GM12878 (cell line): ENCODE results near the gene POLN. TPM values are rescaled to one million over a fixed set of nuclear protein-coding genes. Genes with fewer than 3 reads are reported as not detected.

Source experiments
- ATAC-seq: fragments of 200-7000 bp; cut with Tn5 transposase; 3 replicates; pipeline ENCODE4 v1.9.1; 2020; ENCODE audit warnings: mild to moderate bottlenecking, moderate library complexity
- BruUV-seq: library from RNA; stranded (reverse); fragments of 400-500 nt; replicated peaks from 2 replicates; lab custom pipeline; 2021; lab: Mats Ljungman, UMichigan
- CTCF ChIA-PET: fragments of 300-600 bp; sonication (Branson Sonifier 250); formaldehyde crosslinking; extraction: SDS; loops from one replicate; lab custom pipeline; 2021; ENCODE audit warnings: inconsistent platforms; lab: Yijun Ruan, JAX
- POLR2A ChIA-PET: fragments of 350-600 bp; formaldehyde crosslinking; extraction: SDS; loops from one replicate; lab custom pipeline; 2021; ENCODE audit warnings: inconsistent platforms; lab: Charles Lee
- RAD21 ChIA-PET: fragments of 300-600 bp; sonication (Branson Sonifier 250); formaldehyde crosslinking; loops from one replicate; lab custom pipeline; 2023; ENCODE audit warnings: antibody characterized with exemption; ENCODE audit not compliant: unreplicated experiment; lab: Charles Lee
- SMC1A ChIA-PET: fragments of 300-600 bp; sonication (Branson Sonifier 250); formaldehyde crosslinking; loops from one replicate; lab custom pipeline; 2023; ENCODE audit not compliant: unreplicated experiment, uncharacterized antibody; lab: Charles Lee
- DNase-seq: peaks from one replicate; pipeline ENCODE4 v3.0.0-alpha.2; 2011; ENCODE audit warnings: low read depth, low spot score
- FAIRE-seq: peaks from 3 replicates; lab custom pipeline; 2011; peaks lifted over from hg19 to GRCh38; lab: Jason Lieb, UNC
- H2AFZ ChIP-seq: 2 replicates; pipeline ENCODE4 v1.6.0; 2011; ENCODE audit warnings: low read depth, low read length, control low read depth; ENCODE audit not compliant: control insufficient read depth
- H3K27ac ChIP-seq: 2 replicates; pipeline ENCODE4 v1.5.1; 2011; ENCODE audit warnings: control low read depth; ENCODE audit not compliant: control insufficient read depth, insufficient read depth
- H3K27me3 ChIP-seq, 2 experiments: replicated peaks in 1 of 2; 2 replicates each; pipeline versions ENCODE4 v1.6.0 to v1.6.1; 2011; ENCODE audit warnings: low read length in 1 of 2; ENCODE audit not compliant: control insufficient read depth in 2 of 2, insufficient read depth in 2 of 2
- H3K36me3 ChIP-seq, 2 experiments: 2 replicates each; pipeline ENCODE4 v1.5.1; 2011; ENCODE audit warnings: low read length in 1 of 2; ENCODE audit not compliant: control insufficient read depth in 2 of 2, insufficient read depth in 2 of 2
- H3K4me1 ChIP-seq: 2 replicates; pipeline ENCODE4 v1.6.1; 2011; ENCODE audit warnings: mild to moderate bottlenecking, low read length, moderate library complexity, mixed read lengths; ENCODE audit not compliant: control insufficient read depth, insufficient read depth
- H3K4me2 ChIP-seq: 2 replicates; pipeline ENCODE4 v1.6.0; 2011; ENCODE audit warnings: control low read depth; ENCODE audit not compliant: control insufficient read depth, insufficient read depth
- H3K4me3 ChIP-seq: fragments of 200-600 bp; sonication (generic); 2 replicates; pipeline ENCODE4 v1.5.1; 2016
- H3K79me2 ChIP-seq: 2 replicates; pipeline ENCODE4 v1.6.0; 2011; ENCODE audit warnings: low read length; ENCODE audit not compliant: control insufficient read depth, insufficient read depth
- H3K9ac ChIP-seq: 2 replicates; pipeline ENCODE4 v1.8.0; 2011; ENCODE audit warnings: low read length, control low read depth, mixed read lengths; ENCODE audit not compliant: control insufficient read depth, insufficient read depth
- H3K9me3 ChIP-seq: replicated peaks from 3 replicates; pipeline ENCODE4 v1.5.1; 2011; ENCODE audit warnings: mild to moderate bottlenecking, low read length; ENCODE audit not compliant: control insufficient read depth, insufficient read depth
- H4K20me1 ChIP-seq: 2 replicates; pipeline ENCODE4 v1.6.0; 2011; ENCODE audit not compliant: control insufficient read depth, insufficient read depth
- BMI1 ChIP-seq: fragments of 450-650 bp; IDR thresholded peaks from 2 replicates; pipeline ENCODE4 v1.6.1; 2016; ENCODE audit warnings: mild to moderate bottlenecking, moderate library complexity, borderline replicate concordance
- BRCA1 ChIP-seq: IDR thresholded peaks from 2 replicates; pipeline ENCODE4 v1.6.1; 2011; ENCODE audit warnings: low read depth, low read length, improper control_type of control experiment
- EED ChIP-seq: sonication (generic); IDR thresholded peaks from 2 replicates; pipeline ENCODE4 v1.6.1; 2016; ENCODE audit warnings: antibody characterized with exemption, low read depth
- MEF2A ChIP-seq: IDR thresholded peaks from 2 replicates; pipeline ENCODE4 v1.6.1; 2011; ENCODE audit warnings: low read depth, mild to moderate bottlenecking, low read length, moderate library complexity; ENCODE audit not compliant: insufficient read depth
- MYC ChIP-seq: IDR thresholded peaks from 2 replicates; pipeline ENCODE4 v1.6.1; 2011; ENCODE audit warnings: mild to moderate bottlenecking, low read length, moderate library complexity, inconsistent platforms; ENCODE audit not compliant: insufficient read depth, insufficient replicate concordance, insufficient read length, severe bottlenecking
- NBN ChIP-seq: fragments of 450-650 bp; IDR thresholded peaks from 2 replicates; pipeline ENCODE4 v1.6.1; 2016
- POLR2A ChIP-seq: IDR thresholded peaks from 2 replicates; pipeline ENCODE4 v1.6.1; 2011; ENCODE audit warnings: low read depth, mild to moderate bottlenecking, low read length
- SMAD1 ChIP-seq: fragments of 450-650 bp; IDR thresholded peaks from 2 replicates; pipeline ENCODE4 v1.6.1; 2018; ENCODE audit warnings: mild to moderate bottlenecking, low read depth; ENCODE audit not compliant: partially characterized antibody
- SPI1 ChIP-seq: IDR thresholded peaks from 2 replicates; pipeline ENCODE4 v1.6.1; 2011; ENCODE audit warnings: low read depth, mild to moderate bottlenecking, low read length, moderate library complexity, borderline replicate concordance; ENCODE audit not compliant: insufficient read depth
- TCF7 ChIP-seq: IDR thresholded peaks from 2 replicates; pipeline ENCODE4 v1.6.1; 2014; ENCODE audit warnings: antibody characterized with exemption, borderline replicate concordance
- YBX1 ChIP-seq: fragments of 450-650 bp; IDR thresholded peaks from 2 replicates; pipeline ENCODE4 v1.6.1; 2016; ENCODE audit warnings: antibody characterized with exemption
- WGBS: methylation state at CpG from one replicate; pipeline ENCODE4 v1.1.6; 2016; ENCODE audit warnings: low lambda C conversion rate; ENCODE audit not compliant: insufficient replicate concordance, insufficient coverage; ENCODE audit errors: missing lambda C conversion rate; 5-methylcytosine and 5-hydroxymethylcytosine counted together
- in situ Hi-C: fragments of 300-500 bp; cut with MboI; formaldehyde crosslinking; loops from 9 replicates; pipeline ENCODE4 v1.14.3; 2018; ENCODE audit warnings: mixed read lengths
- intact Hi-C: fragments of 100-400 bp; cut with micrococcal nuclease; formaldehyde crosslinking; loops from one replicate; pipeline ENCODE4 v1.14.2; 2022; ENCODE audit not compliant: unreplicated experiment
- polyA plus RNA-seq, 11 experiments: library from polyadenylated mRNA; depleted of rRNA in 4 of 11; unstranded in 6 of 11; stranded (reverse) in 5 of 11; fragments of >200 nt; fragmentation: Nextera tagmentation in 4 of 11; fragmentation: Illumina TruSeq in 1 of 11; extraction: Ambion mirVana in 4 of 11; extraction: Trizol in 1 of 11; gene quantifications; 1 replicate in 1 of 11; 2 replicates in 10 of 11; pipeline versions ENCODE4 v1.2.1 to v1.2.3, GENCODE V29; 2011 to 2016; ENCODE audit warnings: inconsistent platforms in 2 of 11, missing spikeins in 2 of 11, low read depth in 1 of 11
- total RNA-seq, 4 experiments: library from RNA; depleted of rRNA in 3 of 4; stranded (reverse); fragments of >200 nt in 3 of 4; fragmentation: Illumina TruSeq in 1 of 4; extraction: Trizol in 1 of 4; gene quantifications; 2 replicates each; pipeline versions ENCODE4 v1.2.1 to v1.2.3, GENCODE V29; 2013 to 2021
- TF ChIP-seq, protein P1 (sequence below): IDR thresholded peaks from 2 replicates; pipeline ENCODE4 v1.6.1; 2011; ENCODE audit warnings: mild to moderate bottlenecking, low read depth, low read length, moderate library complexity; ENCODE audit not compliant: insufficient replicate concordance
- TF ChIP-seq, protein P2 (sequence below): IDR thresholded peaks from 2 replicates; pipeline ENCODE4 v1.6.1; 2011; ENCODE audit warnings: borderline replicate concordance, low read depth, mild to moderate bottlenecking, moderate library complexity, mixed read lengths, low read length; ENCODE audit not compliant: insufficient read depth; ENCODE audit errors: extremely low read length
- TF ChIP-seq, protein P3 (sequence below): fragments of 450-650 bp; IDR thresholded peaks from 2 replicates; pipeline ENCODE4 v1.6.1; 2018; ENCODE audit warnings: borderline replicate concordance, mild to moderate bottlenecking; ENCODE audit not compliant: partially characterized antibody
- TF ChIP-seq, protein P4 (sequence below): fragments of 450-650 bp; formaldehyde crosslinking; IDR thresholded peaks from 2 replicates; pipeline ENCODE4 v1.5.0; 2022; ENCODE audit warnings: mild to moderate bottlenecking, missing genetic modification characterization

The POLN gene
- total and polyA plus RNA-seq, 10 of the 15 experiments (the other 5 are each of a cell fraction or from before 2014, with no cell fraction given), result 0.09 to 2.0 (median 0.95) TPM; not detected in 1

DNA sequence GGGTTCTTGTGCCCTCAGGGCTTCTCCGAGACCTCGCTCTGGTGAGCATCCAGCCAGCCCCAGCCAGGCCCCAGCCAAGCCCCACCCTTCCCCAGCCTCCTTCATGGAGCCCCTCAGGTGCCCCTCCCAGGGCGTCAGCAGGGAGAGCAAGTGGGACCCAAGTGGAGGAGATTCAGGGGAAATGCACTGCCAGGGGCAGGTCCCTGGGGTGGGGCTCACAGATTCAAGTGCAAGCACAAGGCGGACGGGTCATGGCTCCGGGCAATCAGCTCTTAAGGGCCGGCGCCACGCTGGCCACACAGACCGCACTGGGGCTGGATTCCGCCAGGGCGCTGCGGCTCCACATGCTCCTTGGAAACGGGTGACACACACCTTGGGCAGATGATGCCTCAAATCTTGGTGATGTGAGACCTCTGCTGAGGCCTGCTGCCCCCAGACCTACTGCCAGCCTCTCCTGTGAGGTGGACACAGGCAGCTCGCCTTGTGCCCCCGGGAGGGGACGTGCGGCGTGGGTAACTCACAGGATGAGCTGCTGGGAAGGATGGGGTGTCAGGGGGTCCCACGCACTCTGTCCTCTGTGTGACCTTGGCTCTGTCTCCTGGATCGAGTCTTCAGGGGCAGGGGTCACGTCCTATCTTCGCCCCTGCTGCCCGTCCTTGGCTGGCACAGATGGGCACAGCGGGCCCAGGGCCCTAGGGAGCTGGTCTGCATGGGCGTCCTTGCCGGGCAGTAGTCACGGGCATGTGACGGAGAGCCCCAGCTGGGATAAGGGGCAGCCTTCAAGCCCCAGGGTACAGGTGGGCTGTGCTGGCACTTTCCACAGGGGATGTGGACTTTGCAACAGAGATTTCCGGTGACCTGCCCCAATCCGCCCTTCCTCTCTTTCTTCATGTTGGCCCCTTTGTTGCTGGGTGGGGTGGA is 165.7 kb downstream of the POLN start:
- no peak for ATAC-seq
- H3K9ac ChIP-seq, result no peak overlapping the region
- no peak for FAIRE-seq
- no TSS peak for BruUV-seq
- no peak overlapping the region for H3K4me2 ChIP-seq
- WGBS, result 57% methylated on average over 31 of the region's 31 CpGs
- no peak overlapping the region for H2AFZ ChIP-seq
- H3K36me3 ChIP-seq, result no peaks in the 10 kb centered on the region
- POLR2A ChIA-PET, result interaction anchor here (0.6 kb wide), 1 partner anchor 72 kb away, joined by 3 read pairs; no protein-coding TSS in a partner anchor
- H3K4me3 ChIP-seq, result no peak overlapping the region
- SMC1A ChIA-PET, result interaction anchor here (0.6 kb wide), 1 partner anchor 58 kb away, joined by 3 read pairs; no protein-coding TSS in a partner anchor
- H3K27ac ChIP-seq, result no peak overlapping the region
- H3K4me1 ChIP-seq, result peaks cover 3% of the 10 kb centered on the region
- H4K20me1 ChIP-seq, result no peaks in the 10 kb centered on the region
- CTCF ChIA-PET, result no interaction called here
- H3K27me3 ChIP-seq, result no peaks in the 10 kb centered on the region
- DNase-seq, result no peak
- intact Hi-C loops (no loop called here), in situ Hi-C loops (no loop called here)
- no peaks in the 10 kb centered on the region for H3K9me3 ChIP-seq
- no peaks in the 10 kb centered on the region for H3K79me2 ChIP-seq
- RAD21 ChIA-PET, result no interaction called here
- TF ChIP-seq, protein P1, sequence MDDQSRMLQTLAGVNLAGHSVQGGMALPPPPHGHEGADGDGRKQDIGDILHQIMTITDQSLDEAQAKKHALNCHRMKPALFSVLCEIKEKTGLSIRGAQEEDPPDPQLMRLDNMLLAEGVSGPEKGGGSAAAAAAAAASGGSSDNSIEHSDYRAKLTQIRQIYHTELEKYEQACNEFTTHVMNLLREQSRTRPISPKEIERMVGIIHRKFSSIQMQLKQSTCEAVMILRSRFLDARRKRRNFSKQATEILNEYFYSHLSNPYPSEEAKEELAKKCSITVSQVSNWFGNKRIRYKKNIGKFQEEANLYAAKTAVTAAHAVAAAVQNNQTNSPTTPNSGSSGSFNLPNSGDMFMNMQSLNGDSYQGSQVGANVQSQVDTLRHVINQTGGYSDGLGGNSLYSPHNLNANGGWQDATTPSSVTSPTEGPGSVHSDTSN, result no peak
- TF ChIP-seq, protein P2, sequence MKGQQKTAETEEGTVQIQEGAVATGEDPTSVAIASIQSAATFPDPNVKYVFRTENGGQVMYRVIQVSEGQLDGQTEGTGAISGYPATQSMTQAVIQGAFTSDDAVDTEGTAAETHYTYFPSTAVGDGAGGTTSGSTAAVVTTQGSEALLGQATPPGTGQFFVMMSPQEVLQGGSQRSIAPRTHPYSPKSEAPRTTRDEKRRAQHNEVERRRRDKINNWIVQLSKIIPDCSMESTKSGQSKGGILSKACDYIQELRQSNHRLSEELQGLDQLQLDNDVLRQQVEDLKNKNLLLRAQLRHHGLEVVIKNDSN, result no peak
- TF ChIP-seq MEF2A (no peak), SPI1 (no peak), MYC (no peak), YBX1 (no peak), TCF7 (no peak), BMI1 (no peak), SMAD1 (no peak), POLR2A (no peak), NBN (no peak), BRCA1 (no peak), EED (no peak)
- TF ChIP-seq, protein P3, sequence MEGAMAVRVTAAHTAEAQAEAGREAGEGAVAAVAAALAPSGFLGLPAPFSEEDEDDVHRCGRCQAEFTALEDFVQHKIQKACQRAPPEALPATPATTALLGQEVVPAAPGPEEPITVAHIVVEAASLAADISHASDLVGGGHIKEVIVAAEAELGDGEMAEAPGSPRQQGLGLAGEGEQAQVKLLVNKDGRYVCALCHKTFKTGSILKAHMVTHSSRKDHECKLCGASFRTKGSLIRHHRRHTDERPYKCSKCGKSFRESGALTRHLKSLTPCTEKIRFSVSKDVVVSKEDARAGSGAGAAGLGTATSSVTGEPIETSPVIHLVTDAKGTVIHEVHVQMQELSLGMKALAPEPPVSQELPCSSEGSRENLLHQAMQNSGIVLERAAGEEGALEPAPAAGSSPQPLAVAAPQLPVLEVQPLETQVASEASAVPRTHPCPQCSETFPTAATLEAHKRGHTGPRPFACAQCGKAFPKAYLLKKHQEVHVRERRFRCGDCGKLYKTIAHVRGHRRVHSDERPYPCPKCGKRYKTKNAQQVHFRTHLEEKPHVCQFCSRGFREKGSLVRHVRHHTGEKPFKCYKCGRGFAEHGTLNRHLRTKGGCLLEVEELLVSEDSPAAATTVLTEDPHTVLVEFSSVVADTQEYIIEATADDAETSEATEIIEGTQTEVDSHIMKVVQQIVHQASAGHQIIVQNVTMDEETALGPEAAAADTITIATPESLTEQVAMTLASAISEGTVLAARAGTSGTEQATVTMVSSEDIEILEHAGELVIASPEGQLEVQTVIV, result no peak
- TF ChIP-seq, protein P4, sequence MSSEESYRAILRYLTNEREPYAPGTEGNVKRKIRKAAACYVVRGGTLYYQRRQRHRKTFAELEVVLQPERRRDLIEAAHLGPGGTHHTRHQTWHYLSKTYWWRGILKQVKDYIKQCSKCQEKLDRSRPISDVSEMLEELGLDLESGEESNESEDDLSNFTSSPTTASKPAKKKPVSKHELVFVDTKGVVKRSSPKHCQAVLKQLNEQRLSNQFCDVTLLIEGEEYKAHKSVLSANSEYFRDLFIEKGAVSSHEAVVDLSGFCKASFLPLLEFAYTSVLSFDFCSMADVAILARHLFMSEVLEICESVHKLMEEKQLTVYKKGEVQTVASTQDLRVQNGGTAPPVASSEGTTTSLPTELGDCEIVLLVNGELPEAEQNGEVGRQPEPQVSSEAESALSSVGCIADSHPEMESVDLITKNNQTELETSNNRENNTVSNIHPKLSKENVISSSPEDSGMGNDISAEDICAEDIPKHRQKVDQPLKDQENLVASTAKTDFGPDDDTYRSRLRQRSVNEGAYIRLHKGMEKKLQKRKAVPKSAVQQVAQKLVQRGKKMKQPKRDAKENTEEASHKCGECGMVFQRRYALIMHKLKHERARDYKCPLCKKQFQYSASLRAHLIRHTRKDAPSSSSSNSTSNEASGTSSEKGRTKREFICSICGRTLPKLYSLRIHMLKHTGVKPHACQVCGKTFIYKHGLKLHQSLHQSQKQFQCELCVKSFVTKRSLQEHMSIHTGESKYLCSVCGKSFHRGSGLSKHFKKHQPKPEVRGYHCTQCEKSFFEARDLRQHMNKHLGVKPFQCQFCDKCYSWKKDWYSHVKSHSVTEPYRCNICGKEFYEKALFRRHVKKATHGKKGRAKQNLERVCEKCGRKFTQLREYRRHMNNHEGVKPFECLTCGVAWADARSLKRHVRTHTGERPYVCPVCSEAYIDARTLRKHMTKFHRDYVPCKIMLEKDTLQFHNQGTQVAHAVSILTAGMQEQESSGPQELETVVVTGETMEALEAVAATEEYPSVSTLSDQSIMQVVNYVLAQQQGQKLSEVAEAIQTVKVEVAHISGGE (CRISPR knock-in tag), result no peak
